ENCODE measurements around the gene HSPG2.

Gene HSPG2

GRCh38 chr1:21878009-21878773 lies 58.9 kb downstream of the HSPG2 start:
- no peak for FAIRE-seq

DNA sequence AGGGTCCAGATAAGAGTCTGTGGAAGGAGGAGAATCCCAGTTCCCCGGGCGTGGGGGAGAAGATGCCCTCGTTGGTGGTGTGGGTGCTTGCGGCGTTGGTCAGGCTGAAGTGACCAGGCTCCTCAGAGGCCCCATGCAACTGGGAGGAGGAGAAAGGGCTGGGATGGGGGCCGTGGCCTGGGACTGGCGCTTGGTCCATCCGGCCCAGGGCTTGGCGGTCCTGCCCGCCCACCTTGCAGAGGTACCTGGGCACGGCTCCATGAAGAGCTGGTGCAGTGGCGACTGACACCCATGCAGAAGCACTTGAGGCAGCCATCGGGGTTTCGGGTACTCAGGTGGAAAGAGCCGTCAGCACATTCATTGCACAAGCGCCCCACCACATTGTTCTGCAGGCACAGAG lies 60.8 kb downstream of the HSPG2 start:
- no peak for FAIRE-seq

DNA sequence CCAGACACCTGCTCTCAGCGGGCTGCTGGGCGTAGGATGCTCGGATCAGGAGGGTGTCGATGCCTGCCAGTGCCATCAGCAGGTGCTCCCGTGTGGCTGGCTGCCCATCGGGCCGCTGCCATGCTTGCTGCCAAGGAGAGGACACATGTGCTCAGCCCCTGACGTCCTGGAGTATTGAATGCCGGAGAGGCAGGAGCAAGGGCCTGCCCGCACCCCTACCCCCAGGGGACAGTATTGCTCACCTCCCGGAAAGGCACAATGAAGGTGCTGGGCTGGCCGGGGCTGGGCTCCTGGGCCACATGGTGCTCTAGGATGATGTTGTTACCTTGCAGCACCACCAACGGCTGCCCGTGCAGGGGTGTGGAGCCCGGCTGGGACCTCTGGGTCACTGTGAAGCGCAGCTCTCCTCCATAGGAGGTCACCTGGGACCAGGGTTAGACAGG lies 61.5 kb downstream of the HSPG2 start:
- no peak for FAIRE-seq

DNA sequence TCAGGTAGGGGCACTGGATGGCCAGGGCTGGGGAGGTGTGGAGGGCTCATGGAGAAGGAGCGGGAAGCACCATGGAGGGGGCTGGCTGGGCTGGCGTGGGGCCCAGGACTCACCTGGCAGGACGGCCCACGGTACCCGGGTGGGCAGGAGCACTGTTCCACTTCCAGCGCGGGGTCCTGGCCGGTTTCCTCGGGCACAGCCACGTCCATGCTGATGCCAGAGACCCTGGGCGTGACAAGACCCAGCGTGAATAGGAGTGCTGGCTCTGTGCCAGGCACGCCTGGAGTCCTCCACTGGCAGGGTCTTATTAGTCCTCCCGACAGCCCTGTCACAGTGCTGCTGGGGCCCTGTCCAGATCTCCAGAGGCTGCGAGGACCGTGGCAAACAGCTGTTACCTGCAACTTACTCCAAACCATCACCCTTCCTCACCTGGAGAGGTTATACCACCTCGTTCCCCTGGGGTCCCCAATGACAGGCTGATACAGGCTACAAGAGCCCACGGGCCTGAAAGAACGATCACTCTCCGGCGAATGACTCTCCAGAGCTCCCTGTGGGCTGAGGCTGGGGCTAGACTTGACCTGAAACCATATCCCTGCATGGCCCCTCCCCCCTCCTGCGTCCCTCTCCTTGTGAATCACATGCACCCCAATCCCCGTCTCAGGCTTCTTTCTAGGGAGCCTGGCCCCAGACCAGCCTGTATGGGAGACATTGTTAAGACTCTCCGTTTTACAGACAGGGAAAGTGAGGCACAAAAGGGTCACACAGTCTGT lies 62.1 kb downstream of the HSPG2 start:
- FAIRE-seq: no peak

DNA sequence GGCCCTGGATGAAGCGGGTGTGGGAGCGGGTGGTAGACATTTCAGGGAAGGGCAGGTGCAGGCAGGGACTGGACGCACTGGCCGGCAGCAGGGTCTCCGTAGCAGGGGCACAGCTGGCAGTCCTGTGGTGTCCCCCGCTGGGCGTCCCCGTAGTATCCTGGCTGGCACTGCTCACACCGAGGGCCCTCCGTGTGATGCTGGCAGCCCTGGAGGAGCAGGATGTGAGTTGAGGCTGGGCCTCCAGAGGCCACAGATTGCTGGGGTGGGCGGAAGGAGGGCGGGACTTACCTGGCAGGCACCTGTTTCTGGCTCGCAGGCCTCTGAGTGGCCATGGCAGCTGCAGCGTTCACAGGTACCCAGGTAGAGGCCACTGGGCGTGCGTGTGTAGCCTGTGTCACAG lies 62.8 kb downstream of the HSPG2 start:
- no peak for FAIRE-seq

- FAIRE-seq: no peak
These were observed 63.3 kb downstream of the HSPG2 start for GRCh38 chr1:21873761-21874160.

DNA sequence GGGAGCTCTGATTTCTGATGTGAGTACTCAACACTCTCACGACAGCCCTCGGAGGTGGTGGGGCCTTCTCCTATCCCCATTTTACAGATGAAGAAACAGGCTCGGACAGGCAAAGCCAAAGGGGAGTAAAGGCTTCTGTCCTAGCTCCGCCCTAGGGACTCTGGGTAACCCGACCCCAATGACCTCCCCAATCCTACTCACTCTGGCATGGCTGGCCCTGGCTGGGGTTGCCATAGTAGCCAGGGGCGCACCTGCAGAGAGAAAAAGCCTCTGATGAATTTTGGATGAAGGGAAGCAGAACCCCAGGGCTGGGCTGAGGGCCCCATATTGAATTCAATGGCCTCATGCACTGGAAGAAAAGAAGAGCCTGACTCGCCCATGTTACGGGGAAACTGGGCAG lies 63.9 kb downstream of the HSPG2 start:
- no peak for FAIRE-seq

DNA sequence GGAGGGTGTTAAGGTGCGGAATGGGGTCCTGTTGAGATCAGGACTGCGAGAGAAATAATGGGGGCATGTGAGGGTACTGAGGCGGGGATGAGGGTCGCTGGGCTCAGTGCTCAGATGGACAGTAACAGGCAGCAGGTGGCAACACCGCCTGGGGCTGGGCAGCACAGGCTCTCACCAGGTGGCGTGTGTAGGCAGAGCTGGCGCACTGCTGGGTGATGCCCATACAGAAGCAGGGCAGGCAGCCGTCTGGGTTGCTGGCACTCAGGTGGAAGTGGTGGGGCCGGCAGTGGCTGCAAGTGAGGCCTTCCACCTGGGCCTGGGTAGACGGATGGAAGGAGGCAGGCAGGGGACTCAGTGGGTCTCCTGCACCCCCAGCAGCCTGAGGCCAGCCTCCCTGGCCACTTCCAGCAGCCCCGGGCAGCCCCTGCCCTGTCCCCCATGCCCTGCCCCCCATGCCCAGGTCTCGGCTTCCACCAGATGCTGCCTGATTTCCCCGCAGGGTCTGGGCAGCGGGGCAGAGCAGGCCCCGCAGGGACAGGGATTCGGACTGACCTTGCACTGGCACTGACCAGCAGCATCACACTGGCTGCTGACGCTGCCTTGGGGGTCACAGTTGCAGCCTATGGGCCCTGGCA lies 64.5 kb downstream of the HSPG2 start:
- FAIRE-seq: no peak

DNA sequence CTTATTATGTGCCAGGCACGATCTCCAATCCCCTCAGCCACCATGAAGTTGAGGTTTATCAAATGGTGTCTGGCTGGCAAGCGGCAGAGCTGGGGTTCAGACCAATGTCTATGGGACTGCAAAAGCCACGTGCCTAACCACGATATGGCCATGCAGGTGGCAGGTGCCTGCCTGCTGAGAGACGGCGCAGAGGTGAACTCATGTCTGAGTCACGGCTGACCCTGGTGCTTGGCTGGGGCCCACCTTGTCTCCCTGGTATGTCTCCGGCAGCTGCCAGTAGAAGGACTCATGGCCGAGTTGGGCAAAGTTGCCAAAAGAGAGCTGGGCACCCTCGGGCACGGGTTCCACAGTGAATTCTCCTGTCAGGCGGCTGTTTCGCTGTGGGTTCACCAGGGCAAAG lies 65.2 kb downstream of the HSPG2 start:
- FAIRE-seq: no peak

DNA sequence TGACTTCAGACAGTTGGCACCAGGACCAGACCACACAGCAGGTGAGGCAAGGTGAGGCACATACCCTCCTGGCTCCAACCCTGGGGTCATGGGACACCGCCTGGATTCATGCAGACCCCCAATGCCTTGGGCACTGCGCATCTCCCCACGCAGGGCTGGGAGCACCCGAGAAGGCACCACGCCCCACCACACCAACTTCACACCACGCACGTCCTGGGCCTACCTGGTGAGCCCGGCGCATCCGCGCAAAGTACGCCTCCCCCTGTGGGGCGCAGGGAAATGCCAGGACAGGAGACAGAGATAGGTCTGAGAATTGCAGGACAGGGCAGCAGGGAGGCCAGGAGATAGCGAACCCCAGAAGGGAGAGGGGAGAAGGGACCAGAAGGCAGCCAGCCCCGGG lies 66.5 kb downstream of the HSPG2 start:
- FAIRE-seq: no peak

- FAIRE-seq: no peak
These were observed 67.4 kb downstream of the HSPG2 start for GRCh38 chr1:21869620-21870121.

GRCh38 chr1:21868941-21869454 lies 68.1 kb downstream of the HSPG2 start:
- FAIRE-seq: no peak

DNA sequence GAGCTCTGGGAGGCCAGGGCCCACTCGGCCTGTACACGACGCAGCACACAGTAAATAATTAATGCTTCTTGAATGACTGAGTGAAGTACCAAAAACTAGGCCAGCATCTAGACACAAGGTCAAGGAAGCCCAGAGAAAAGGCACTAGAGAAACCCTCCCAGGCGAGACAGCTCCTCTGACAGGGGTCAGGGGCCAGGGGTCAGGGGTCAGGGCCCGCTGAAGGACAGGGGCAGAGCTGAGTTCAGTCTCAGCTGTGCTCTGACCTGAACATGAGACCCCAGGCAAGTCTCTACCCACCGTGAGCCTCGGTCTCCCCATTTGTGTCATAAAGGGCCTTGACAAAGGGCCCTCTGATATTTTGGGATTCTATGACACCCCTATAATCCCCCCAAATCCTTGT lies 68.6 kb downstream of the HSPG2 start:
- no peak for FAIRE-seq

GRCh38 chr1:21867451-21867996 lies 69.6 kb downstream of the HSPG2 start:
- no peak for FAIRE-seq

DNA sequence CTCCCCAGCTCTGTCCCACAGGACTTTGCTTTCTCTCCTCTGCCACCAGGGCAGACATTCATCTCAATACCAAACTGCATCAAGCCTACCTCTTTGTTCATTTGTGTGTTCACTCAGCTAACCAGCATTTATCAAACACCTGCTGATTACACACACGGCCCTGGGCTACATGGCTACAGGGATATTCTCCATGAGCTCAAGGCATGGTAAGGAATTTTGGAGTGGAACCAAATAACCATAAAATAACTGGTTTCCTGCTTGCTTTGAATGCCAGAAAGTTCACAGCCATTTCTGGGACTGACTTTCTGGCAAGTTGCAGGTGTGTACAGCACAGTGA lies 70.4 kb downstream of the HSPG2 start:
- no peak for FAIRE-seq

- no peak for FAIRE-seq
These were observed 71.0 kb downstream of the HSPG2 start for GRCh38 chr1:21865943-21866706.

DNA sequence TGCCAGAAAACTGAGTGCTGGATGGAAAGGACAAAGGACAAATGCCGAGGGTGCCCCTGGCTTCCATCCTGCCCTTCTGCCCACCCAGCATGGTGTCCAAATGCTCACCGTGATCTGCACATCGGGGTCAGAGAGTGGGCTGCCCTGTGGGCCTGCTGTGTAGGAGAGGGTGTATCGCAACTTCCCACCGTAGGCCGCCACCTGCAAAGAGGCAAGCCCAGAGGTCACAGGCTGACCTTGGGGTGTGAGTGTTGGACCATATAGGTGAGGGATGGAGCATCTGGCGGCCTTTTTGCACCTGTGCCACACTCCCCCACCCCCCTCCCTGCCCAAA lies 71.5 kb downstream of the HSPG2 start:
- FAIRE-seq: no peak

DNA sequence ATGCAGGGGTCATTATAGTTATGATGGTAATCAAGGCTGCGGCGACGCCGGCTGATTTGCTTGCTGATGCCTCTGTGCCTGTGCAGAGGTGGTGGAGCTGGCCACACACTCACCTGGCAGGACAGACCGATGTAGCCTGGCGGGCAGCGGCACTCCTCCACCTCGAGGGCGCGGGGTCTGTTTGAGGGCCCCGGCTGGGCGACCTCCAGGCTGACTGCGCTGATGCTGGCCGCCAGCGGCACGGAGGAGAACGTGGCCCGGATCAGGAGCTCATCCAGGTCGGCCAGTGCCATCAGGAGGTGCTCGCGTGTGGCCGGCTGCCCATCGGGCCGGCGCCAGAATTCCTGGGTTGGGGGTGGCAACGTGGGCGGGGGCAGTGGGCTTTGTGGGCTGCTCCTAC lies 72.4 kb downstream of the HSPG2 start:
- FAIRE-seq: no peak

DNA sequence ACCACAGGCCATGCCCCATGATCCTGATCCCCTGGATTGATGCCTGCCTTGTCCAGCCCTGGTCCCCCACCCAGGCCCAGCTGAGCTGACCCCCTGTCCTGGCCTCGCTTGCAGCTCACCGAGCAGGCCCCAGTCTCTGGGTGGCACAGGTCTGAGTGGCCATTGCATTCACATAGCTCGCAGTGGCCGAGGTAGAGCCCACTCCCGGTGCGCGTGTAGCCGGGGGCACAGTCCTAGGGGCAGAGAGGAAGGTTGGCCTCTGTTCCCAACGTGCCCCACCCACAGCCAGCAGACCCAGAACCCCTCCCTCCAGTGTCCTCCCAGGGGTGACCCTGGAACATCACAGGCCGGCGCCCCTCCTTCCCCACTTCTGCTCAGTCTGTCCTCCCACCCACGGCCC lies 73.1 kb downstream of the HSPG2 start:
- FAIRE-seq: no peak

GRCh38 chr1:21861602-21862429 lies 75.3 kb downstream of the HSPG2 start:
- FAIRE-seq: no peak

- FAIRE-seq: no peak
These were observed 76.1 kb downstream of the HSPG2 start for GRCh38 chr1:21860971-21861370.

DNA sequence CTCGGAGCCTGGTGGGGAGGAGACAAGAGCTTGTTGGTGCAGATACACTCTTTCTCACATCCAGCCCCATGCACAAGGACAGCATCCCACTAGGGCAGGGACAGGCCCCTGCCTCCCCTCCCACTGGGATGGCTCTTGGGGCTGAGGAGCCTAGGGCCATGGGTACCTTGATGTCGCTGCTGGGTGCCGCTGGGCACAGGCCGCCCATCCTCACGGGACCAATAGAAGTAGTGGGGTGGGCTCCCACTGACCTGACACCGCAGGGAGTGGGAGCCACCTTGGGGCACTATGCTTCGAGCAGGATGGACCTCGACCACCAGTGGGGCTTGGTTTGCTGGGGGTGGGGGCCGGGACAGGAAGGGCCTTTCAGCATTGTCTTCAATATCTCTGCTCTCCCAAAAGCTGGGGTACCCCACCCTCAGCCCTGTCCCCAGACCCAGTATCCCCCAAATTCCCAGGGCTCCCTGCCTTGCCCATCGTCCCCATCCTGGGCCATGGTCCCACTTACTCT lies 77.4 kb downstream of the HSPG2 start:
- no peak for FAIRE-seq

Measured in A204.1 (cell line).